Gastroesophageal sphincter (tissue), 3 donors: ENCODE results near the gene SECISBP2.

Experiments used
- POLR2AphosphoS5 ChIP-seq: sonication (generic); formaldehyde crosslinking; IDR thresholded peaks from one replicate; pipeline ENCODE4 v1.6.1; 2017; ENCODE audit warnings: antibody characterized with exemption
- TF ChIP-seq, protein P1 (sequence below), 4 experiments: fragments of 200-600 bp in 2 of 4; fragments of 450-650 bp in 2 of 4; sonication (generic) in 1 of 4; IDR thresholded peaks; one replicate each; pipeline ENCODE4 v1.5.1; 2017 to 2019; ENCODE audit warnings: antibody characterized with exemption in 4 of 4, mild to moderate bottlenecking in 2 of 4, moderate library complexity in 2 of 4

DNA sequence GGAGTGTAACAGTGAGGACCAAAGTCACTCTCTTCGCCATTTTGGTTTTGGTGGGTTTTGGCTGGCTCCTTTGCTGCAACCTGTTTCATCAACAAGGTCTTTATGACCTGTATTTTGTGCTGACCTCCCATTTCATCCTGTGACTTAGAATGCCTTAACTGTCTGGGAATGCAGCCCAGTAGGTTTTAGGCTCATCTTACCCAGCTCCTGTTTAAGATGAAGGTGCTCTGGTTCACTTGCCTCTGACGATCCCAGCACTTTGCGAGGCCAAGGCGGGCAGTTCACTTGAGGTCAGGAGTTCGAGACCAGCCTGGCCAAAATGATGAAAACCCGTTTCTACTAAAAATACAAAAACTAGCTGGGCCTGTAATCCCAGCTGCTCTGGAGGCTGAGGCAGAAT lies 9.1 kb upstream of the SECISBP2 start:
- TF ChIP-seq, protein P1, sequence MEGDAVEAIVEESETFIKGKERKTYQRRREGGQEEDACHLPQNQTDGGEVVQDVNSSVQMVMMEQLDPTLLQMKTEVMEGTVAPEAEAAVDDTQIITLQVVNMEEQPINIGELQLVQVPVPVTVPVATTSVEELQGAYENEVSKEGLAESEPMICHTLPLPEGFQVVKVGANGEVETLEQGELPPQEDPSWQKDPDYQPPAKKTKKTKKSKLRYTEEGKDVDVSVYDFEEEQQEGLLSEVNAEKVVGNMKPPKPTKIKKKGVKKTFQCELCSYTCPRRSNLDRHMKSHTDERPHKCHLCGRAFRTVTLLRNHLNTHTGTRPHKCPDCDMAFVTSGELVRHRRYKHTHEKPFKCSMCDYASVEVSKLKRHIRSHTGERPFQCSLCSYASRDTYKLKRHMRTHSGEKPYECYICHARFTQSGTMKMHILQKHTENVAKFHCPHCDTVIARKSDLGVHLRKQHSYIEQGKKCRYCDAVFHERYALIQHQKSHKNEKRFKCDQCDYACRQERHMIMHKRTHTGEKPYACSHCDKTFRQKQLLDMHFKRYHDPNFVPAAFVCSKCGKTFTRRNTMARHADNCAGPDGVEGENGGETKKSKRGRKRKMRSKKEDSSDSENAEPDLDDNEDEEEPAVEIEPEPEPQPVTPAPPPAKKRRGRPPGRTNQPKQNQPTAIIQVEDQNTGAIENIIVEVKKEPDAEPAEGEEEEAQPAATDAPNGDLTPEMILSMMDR (IDR thresholded peaks at IDR 0.05), result no peak
- TF ChIP-seq POLR2AphosphoS5, result no peak
